Mesendoderm (in vitro differentiated cells): Measurements from ENCODE around the gene SPATA21.

Experiments used
- DNase-seq: peaks from one replicate; pipeline ENCODE4 v3.0.0; 2013
- H2AK5ac ChIP-seq: 2 replicates; pipeline ENCODE4 v1.6.1; 2013; ENCODE audit warnings: low read length, inconsistent platforms
- H2BK120ac ChIP-seq: 2 replicates; pipeline ENCODE4 v1.6.1; 2013; ENCODE audit warnings: low read depth, mild to moderate bottlenecking, low read length, moderate library complexity, mixed read lengths
- H2BK15ac ChIP-seq: replicated peaks from 2 replicates; pipeline ENCODE4 v1.6.1; 2013; ENCODE audit warnings: low read depth, mild to moderate bottlenecking, moderate library complexity
- H2BK5ac ChIP-seq: 2 replicates; pipeline ENCODE4 v1.6.1; 2013; ENCODE audit warnings: low read length, inconsistent platforms
- H3K18ac ChIP-seq: 2 replicates; pipeline ENCODE4 v1.6.1; 2013; ENCODE audit warnings: mild to moderate bottlenecking, low read length, mixed read lengths
- H3K23ac ChIP-seq: one replicate; pipeline ENCODE4 v1.6.1; 2013; ENCODE audit warnings: low read length
- H3K27ac ChIP-seq: 2 replicates; pipeline ENCODE4 v1.5.1; 2013; ENCODE audit warnings: low read depth, mild to moderate bottlenecking, inconsistent platforms, low read length, moderate library complexity
- H3K27me3 ChIP-seq: 2 replicates; pipeline ENCODE4 v1.6.1; 2013; ENCODE audit warnings: low read length, control low read depth, mild to moderate bottlenecking, inconsistent platforms; ENCODE audit not compliant: insufficient read depth, poor library complexity
- H3K36me3 ChIP-seq: 2 replicates; pipeline ENCODE4 v1.6.1; 2013; ENCODE audit warnings: low read length, inconsistent platforms; ENCODE audit not compliant: control insufficient read depth, insufficient read depth
- H3K4ac ChIP-seq: one replicate; pipeline ENCODE4 v1.6.1; 2013; ENCODE audit warnings: low read depth, mild to moderate bottlenecking, low read length, moderate library complexity
- H3K4me1 ChIP-seq: 2 replicates; pipeline ENCODE4 v1.6.1; 2013; ENCODE audit warnings: low read depth, low read length, inconsistent platforms; ENCODE audit not compliant: control insufficient read depth
- H3K4me2 ChIP-seq: 2 replicates; pipeline ENCODE4 v1.6.1; 2013; ENCODE audit warnings: low read length
- H3K4me3 ChIP-seq: 2 replicates; pipeline ENCODE4 v1.5.1; 2013; ENCODE audit warnings: mild to moderate bottlenecking, low read length
- H3K56ac ChIP-seq: one replicate; pipeline ENCODE4 v1.6.1; 2013; ENCODE audit warnings: low read length
- H3K79me1 ChIP-seq: 2 replicates; pipeline ENCODE4 v1.6.1; 2013; ENCODE audit warnings: low read length, inconsistent platforms
- H3K79me2 ChIP-seq: 2 replicates; pipeline ENCODE4 v1.6.1; 2013; ENCODE audit warnings: mild to moderate bottlenecking, low read length; ENCODE audit not compliant: control insufficient read depth, insufficient read depth
- H3K9ac ChIP-seq: 2 replicates; pipeline ENCODE4 v1.6.1; 2013; ENCODE audit warnings: low read length, inconsistent platforms
- H4K5ac ChIP-seq: one replicate; pipeline ENCODE4 v1.6.1; 2013; ENCODE audit warnings: low read length
- H4K8ac ChIP-seq: one replicate; pipeline ENCODE4 v1.6.1; 2013; ENCODE audit warnings: low read depth, mild to moderate bottlenecking, control low read depth, low read length, moderate library complexity
- WGBS: extraction: QIAGEN DNeasy Blood & Tissue Kit; methylation state at CpG from one replicate; pipeline ENCODE4 v1.1.7; 2013; ENCODE audit warnings: low lambda C conversion rate, missing lambda C conversion rate; ENCODE audit not compliant: insufficient coverage; ENCODE audit errors: extremely low coverage; 5-methylcytosine and 5-hydroxymethylcytosine counted together

The SPATA21 gene

DNA sequence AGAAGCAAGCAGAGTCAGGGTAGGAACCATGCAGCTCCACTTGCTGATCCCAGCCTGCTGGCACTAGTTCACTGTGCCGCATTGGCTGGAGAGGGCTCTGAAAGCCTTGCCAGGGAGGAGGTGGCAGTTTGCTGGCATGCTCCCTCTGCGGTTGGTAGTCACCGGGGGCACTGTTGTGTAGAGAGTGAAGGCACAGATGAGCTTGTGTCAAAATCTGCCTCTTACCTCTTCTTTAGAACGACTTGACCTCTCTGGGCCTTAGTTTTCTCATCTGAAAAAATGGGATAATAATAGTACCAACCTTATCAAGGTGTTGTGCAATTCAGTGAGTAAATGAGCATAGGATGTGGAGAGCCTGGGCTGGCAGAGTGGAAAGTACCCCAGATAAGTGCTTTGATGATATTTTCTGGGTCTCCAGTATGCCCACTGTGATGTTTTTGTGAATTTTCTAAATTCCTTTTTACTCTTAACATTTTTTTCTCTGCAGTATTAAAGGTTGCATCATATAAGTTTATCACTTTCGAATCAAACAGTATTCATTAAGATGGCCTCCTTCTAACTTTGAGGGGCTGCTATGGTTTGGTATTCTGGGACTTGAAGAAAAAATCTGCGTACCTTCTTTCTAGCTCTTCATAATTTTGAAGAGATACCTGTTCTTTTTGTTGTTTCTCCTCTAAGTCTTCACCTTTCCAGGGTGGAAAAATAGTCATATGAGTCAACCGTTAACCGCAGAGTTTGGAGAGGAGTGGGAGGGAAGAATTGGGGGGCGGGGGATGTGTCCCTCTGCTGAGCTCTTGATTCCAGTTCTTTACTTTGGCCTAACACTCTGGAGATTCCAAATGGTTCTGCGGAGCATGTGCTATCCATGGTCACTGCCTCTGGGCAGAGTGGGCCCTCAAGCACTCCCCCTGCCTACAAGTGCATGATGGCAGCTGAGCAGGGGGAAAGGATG, 43.4 kb downstream of the SPATA21 start:
- Histone ChIP-seq H2BK5ac (no peak overlapping the region), H3K79me1 (peaks cover 35% of the 10 kb centered on the region), H3K18ac (no peak overlapping the region), H2BK120ac (no peak overlapping the region), H3K27ac (no peak overlapping the region), H2BK15ac (no peak overlapping the region), H3K56ac (no peak overlapping the region), H3K9ac (no peak overlapping the region), H4K8ac (no peak overlapping the region), H3K4me1 (no peaks in the 10 kb centered on the region), H2AK5ac (no peak overlapping the region), H3K27me3 (no peaks in the 10 kb centered on the region), H4K5ac (no peak overlapping the region), H3K4ac (no peak overlapping the region), H3K23ac (no peak overlapping the region), H3K4me2 (no peak overlapping the region), H3K79me2 (peaks cover 39% of the 10 kb centered on the region), H3K36me3 (peaks cover 3% of the 10 kb centered on the region), H3K4me3 (no peak overlapping the region)
- WGBS = no CpG with 5 or more reads among the region's 10 CpGs
- no peak for DNase-seq

DNA sequence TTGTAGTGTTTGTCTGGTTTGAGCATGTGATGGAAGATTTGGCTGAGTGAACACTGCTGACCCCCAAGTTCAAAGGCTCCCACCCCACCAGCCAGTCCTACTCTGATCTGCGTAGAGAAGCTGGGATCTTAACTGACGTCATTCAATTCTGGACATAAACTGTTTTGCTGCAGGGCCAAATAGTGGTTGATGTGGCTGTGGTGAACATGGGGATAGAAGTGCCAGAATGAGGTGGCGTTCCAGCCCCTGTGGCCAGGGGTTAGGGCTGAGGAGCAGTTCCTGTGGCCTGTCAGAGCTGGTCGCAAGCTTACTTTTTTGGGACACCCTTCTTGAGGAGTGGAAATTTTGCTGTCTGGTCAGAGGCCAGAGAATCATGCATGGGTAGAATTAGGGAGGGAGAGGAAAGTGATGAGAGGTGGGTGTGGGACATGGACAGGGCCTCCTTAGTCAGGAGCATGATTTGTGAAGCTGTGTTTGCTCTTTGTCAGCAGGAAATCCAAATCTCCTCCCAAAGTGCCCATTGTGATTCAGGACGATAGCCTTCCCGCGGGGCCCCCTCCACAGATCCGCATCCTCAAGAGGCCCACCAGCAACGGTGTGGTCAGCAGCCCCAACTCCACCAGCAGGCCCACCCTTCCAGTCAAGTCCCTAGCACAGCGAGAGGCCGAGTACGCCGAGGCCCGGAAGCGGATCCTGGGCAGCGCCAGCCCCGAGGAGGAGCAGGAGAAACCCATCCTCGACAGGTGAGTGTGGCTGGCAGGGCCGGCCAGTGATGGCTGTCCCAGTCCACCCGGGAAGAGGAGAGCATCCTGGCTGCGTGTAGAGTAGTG, 44.3 kb downstream of the SPATA21 start:
- no peak overlapping the region for H3K4ac ChIP-seq
- no peak overlapping the region for H2BK120ac ChIP-seq
- no peak overlapping the region for H3K18ac ChIP-seq
- H3K4me3 ChIP-seq = no peak overlapping the region
- no peak overlapping the region for H3K9ac ChIP-seq
- H4K5ac ChIP-seq = no peak overlapping the region
- no peak overlapping the region for H2BK5ac ChIP-seq
- no peak overlapping the region for H3K56ac ChIP-seq
- H3K36me3 ChIP-seq = peaks cover 3% of the 10 kb centered on the region
- no peak overlapping the region for H4K8ac ChIP-seq
- no peak overlapping the region for H2BK15ac ChIP-seq
- H3K27me3 ChIP-seq = no peaks in the 10 kb centered on the region
- H3K79me2 ChIP-seq = peaks cover 42% of the 10 kb centered on the region
- no peak overlapping the region for H3K4me2 ChIP-seq
- no peak for DNase-seq
- H2AK5ac ChIP-seq = no peak overlapping the region
- no CpG with 5 or more reads among the region's 21 CpGs for WGBS
- no peak overlapping the region for H3K23ac ChIP-seq
- H3K79me1 ChIP-seq = peaks cover 35% of the 10 kb centered on the region
- no peak overlapping the region for H3K27ac ChIP-seq
- H3K4me1 ChIP-seq = no peaks in the 10 kb centered on the region

DNA sequence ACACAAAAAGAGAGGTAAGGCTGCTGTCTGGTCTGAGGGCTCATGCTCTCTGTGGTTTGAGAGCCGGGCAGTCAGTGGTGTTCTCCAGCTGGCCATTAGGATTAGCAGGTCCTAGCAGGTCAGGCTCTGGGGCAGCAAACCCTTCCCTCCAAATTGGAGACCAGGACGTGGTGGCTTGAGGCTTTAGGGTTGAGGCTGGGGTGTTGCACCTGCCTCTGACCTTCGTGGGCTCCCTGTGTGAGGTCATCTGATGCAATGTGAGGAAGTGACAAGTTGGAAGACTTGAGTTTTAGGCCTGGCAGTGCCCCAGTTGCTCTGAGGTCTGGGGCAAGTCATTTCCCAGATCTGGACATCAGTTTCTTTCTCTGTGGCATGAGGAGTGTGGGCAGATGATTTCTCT, 45.8 kb downstream of the SPATA21 start:
- H3K79me1 ChIP-seq = peaks cover 45% of the 10 kb centered on the region
- H4K8ac ChIP-seq = no peak overlapping the region
- H3K27me3 ChIP-seq = no peaks in the 10 kb centered on the region
- no peak overlapping the region for H3K4me3 ChIP-seq
- WGBS = no CpG with 5 or more reads among the region's 3 CpGs
- H3K79me2 ChIP-seq = peaks cover 56% of the 10 kb centered on the region
- H3K27ac ChIP-seq = no peak overlapping the region
- H3K56ac ChIP-seq = no peak overlapping the region
- no peak overlapping the region for H2BK5ac ChIP-seq
- H2AK5ac ChIP-seq = no peak overlapping the region
- no peak overlapping the region for H3K4me2 ChIP-seq
- no peak for DNase-seq
- H3K36me3 ChIP-seq = peaks cover 3% of the 10 kb centered on the region
- H4K5ac ChIP-seq = no peak overlapping the region
- no peak overlapping the region for H3K18ac ChIP-seq
- no peak overlapping the region for H3K4ac ChIP-seq
- no peak overlapping the region for H3K23ac ChIP-seq
- H3K4me1 ChIP-seq = no peaks in the 10 kb centered on the region
- H3K9ac ChIP-seq = no peak overlapping the region
- H2BK15ac ChIP-seq = no peak overlapping the region
- no peak overlapping the region for H2BK120ac ChIP-seq

DNA sequence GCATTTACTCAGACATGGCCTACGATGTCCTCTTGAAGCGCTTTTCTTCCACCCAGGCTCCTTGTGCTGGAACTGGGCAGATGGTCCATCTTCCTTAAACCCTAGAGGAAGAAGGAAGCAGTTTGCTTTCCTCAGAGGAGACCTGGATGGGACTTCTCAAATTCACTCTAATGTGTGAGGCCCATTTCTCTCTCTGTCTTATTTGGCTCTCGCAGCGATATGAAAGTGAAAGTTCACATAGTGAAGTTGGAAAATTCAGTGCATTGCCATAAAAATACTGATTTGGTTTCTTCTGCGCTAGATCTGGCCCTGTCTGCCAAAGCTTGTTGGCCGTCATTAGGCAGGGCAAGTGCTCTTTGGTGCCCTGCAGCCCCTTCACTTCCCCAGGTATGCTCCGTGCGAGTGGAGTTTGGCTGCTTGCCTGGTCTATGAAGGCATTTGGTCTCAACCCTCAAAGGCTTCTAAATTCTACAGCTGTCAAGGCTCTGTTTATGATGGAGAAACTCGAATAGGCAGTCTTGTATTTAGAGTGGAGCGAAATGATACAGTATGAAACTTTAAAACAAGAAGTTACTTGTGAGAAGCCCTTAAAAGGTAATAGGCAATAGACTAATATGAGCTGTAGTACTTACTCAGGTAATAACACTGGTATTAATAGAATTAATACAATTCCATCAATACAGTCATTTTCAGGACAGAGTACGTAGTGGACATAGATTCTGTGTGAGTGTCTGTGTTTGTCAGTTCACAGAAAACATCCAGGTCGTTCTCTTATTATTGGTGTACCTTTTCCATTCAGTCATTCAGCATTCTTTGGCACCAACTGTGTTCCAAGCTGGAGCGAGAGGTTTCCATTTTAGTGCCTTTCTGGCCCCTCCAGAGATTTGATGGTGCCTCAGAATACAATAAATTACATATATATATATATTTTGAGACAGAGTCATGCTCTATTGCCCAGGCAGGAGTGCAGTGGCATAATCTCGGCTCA, 49.7 kb downstream of the SPATA21 start:
- Histone ChIP-seq H4K5ac (no peak overlapping the region), H2BK5ac (no peak overlapping the region), H2AK5ac (no peak overlapping the region), H4K8ac (no peak overlapping the region), H2BK120ac (no peak overlapping the region), H3K79me1 (peaks cover 43% of the 10 kb centered on the region), H3K4ac (no peak overlapping the region), H3K23ac (no peak overlapping the region), H3K4me3 (no peak overlapping the region), H3K27ac (no peak overlapping the region), H3K79me2 (peaks cover 78% of the 10 kb centered on the region), H3K56ac (no peak overlapping the region), H3K36me3 (no peaks in the 10 kb centered on the region), H2BK15ac (no peak overlapping the region), H3K27me3 (no peaks in the 10 kb centered on the region), H3K4me1 (peaks cover 5% of the 10 kb centered on the region), H3K9ac (no peak overlapping the region), H3K18ac (no peak overlapping the region), H3K4me2 (no peak overlapping the region)
- no CpG with 5 or more reads among the region's 14 CpGs for WGBS
- no peak for DNase-seq

DNA sequence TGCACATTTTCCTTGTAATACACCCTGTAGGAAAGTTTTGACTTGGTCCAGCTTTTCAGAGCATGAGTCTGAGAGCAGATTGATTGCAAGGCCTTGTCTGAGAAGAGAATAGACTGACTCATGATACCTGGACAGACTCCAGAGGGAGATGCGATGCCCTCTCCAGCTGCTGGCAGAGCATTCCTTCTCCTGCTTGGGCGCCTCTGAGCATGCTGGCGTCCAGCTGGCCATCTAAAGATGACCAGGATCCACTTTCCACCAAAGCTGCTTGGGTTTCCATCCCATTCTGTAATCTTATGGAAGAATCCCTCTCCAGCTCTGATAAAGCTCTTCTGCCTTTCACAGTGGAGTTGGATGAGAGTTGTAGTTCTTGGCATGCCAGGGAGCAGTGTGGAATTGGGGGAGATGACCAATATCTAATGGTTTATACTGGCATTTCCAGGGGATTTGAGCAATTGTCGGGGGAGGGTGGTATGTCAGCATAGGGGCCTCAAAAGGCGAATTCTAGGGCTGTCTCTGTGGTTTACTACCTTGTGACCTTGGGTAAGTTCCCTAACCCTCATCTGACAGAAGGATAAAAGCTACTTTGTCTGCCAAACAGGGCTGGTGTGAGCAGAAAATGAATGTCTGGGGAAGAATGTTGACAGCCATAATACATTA, 50.6 kb downstream of the SPATA21 start:
- Histone ChIP-seq H2BK5ac (no peak overlapping the region), H4K8ac (no peak overlapping the region), H3K9ac (no peak overlapping the region), H3K4ac (no peak overlapping the region), H3K23ac (no peak overlapping the region), H3K79me2 (peaks cover 76% of the 10 kb centered on the region), H3K4me1 (peaks cover 5% of the 10 kb centered on the region), H3K27me3 (no peaks in the 10 kb centered on the region), H3K18ac (no peak overlapping the region), H2AK5ac (no peak overlapping the region), H3K79me1 (peaks cover 38% of the 10 kb centered on the region), H3K27ac (no peak overlapping the region), H4K5ac (no peak overlapping the region), H3K56ac (no peak overlapping the region), H2BK15ac (no peak overlapping the region), H2BK120ac (no peak overlapping the region), H3K4me2 (no peak overlapping the region), H3K4me3 (no peak overlapping the region), H3K36me3 (no peaks in the 10 kb centered on the region)
- WGBS = no CpG with 5 or more reads among the region's 5 CpGs
- DNase-seq = no peak
